HG03196 (cell line): Measurements from ENCODE around the gene ESPNL.

Experiments used
- ATAC-seq: cut with Tn5 transposase; IDR thresholded peaks from one replicate; pipeline ENCODE4 v1.9.1; 2021; ENCODE audit not compliant: unreplicated experiment

ESPNL gene

GRCh38 chr2:238079874-238080327, 20.2 kb upstream of the ESPNL start:
- ATAC-seq, result no peak

GRCh38 chr2:238080518-238080917, 19.6 kb upstream of the ESPNL start:
- ATAC-seq, result no peak

GRCh38 chr2:238081150-238081549, 19.0 kb upstream of the ESPNL start:
- ATAC-seq, result no peak

- no peak for ATAC-seq
Observed at GRCh38 chr2:238081561-238081960, 18.6 kb upstream of the ESPNL start.

- ATAC-seq, result no peak
Observed at GRCh38 chr2:238082151-238082550, 18.0 kb upstream of the ESPNL start.

- no peak for ATAC-seq
Observed at GRCh38 chr2:238082827-238083226, 17.3 kb upstream of the ESPNL start.

- no peak for ATAC-seq
Observed at GRCh38 chr2:238083919-238084318, 16.2 kb upstream of the ESPNL start.

GRCh38 chr2:238084761-238085160, 15.4 kb upstream of the ESPNL start:
- no peak for ATAC-seq

GRCh38 chr2:238085899-238086298, 14.2 kb upstream of the ESPNL start:
- ATAC-seq, result no peak

GRCh38 chr2:238087211-238087610, 12.9 kb upstream of the ESPNL start:
- ATAC-seq, result no peak

GRCh38 chr2:238090887-238091286, 9.3 kb upstream of the ESPNL start:
- ATAC-seq, result no peak

GRCh38 chr2:238091436-238092060, 8.6 kb upstream of the ESPNL start:
- no peak for ATAC-seq

- no peak for ATAC-seq
Observed at GRCh38 chr2:238092486-238093035, 7.6 kb upstream of the ESPNL start.

GRCh38 chr2:238093181-238094140, 6.7 kb upstream of the ESPNL start:
- ATAC-seq, result no peak

- no peak for ATAC-seq
Observed at GRCh38 chr2:238094438-238095022, 5.6 kb upstream of the ESPNL start.

GRCh38 chr2:238095143-238095542, 5.0 kb upstream of the ESPNL start:
- ATAC-seq, result no peak

- ATAC-seq, result no peak
Observed at GRCh38 chr2:238096311-238097011, 3.7 kb upstream of the ESPNL start.

GRCh38 chr2:238097201-238097987, 2.7 kb upstream of the ESPNL start:
- no peak for ATAC-seq

- no peak for ATAC-seq
Observed at GRCh38 chr2:238097988-238098871, 1.9 kb upstream of the ESPNL start.
